Medulla oblongata (tissue), 1 donor: ENCODE data around the gene MPV17L2.
A peak's percentile ranks its signal among the peaks of the same experiment; 100 is the strongest.

ENCODE experiments used
- DNase-seq: peaks from one replicate; pipeline ENCODE4 v3.0.0-alpha.2; 2015; ENCODE audit errors: extremely low spot score

MPV17L2 gene

GRCh38 chr19:18160971-18161635 is 31.9 kb upstream of the MPV17L2 start:
- peak; percentile 73 for DNase-seq

DNA sequence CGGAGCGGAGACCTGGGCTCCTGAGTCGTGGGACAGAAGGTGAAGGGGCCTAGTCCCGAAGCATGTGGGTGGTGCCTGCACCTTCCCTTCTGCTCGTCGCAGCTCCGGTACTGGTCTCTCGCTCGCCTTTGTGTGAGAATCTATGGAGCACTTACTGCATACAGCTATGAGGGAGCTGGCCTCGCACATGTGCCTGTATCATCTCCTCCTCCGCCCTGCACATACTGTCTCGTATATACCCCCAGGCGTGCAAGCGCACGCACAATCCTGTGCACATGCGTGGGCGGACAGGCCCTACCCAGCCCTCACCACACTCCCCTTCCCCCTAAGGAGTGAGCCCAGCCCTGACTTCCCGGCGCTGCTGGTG is 31.4 kb upstream of the MPV17L2 start:
- DNase-seq = no peak

DNA sequence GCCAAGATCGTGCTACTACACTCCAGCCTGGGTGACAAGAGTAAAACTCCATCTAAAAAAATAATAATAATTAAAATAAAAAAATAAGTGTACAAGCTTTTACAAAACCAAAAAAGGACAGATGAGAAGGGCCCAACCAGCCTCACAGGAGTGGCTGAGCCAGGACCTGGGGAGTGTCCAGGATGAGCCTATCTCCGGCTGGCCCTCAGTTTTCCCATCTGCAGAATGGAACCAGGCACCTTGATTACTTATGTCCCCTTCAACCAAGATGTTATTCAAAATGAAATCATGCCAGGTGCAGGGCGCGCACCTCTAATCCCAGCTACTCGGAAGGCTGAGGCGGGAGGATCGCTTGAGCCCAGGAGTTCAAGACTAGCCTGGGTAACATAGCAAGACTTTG is 28.9 kb upstream of the MPV17L2 start:
- DNase-seq = no peak

DNA sequence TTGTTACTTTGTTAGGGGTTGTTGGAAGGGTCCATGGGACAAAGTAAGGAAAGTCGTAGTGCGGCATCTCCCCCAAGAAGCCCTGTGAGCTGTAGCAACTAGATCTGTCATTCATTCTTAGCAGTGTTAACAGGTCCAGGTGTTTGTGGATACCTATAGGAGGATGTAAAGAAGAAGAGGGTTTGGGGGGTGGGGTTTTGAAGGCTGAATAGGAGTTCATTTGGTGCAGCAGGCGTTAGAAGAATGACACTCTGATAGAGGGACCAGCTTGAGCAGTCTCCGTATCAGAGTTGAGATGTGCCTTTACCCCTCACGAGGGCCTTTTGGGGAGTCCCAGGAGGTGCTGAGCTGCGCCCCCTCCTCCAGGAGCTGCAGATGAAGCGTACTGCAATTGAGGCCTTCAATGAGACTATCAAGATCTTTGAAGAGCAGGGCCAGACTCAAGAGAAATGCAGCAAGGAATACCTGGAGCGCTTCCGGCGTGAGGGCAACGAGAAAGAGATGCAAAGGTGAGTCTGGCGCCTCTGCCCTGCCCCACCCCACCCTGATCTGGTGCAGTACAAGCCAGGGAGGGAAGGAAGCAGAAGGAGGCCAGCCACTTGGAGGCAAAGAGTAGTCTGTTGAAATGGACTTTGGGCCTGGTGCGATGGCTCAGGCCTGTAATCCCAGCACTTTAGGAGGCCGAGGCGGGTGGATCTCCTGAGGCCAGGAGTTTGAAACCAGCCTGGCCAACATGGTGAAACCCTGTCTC is 27.0 kb upstream of the MPV17L2 start:
- DNase-seq = no peak

DNA sequence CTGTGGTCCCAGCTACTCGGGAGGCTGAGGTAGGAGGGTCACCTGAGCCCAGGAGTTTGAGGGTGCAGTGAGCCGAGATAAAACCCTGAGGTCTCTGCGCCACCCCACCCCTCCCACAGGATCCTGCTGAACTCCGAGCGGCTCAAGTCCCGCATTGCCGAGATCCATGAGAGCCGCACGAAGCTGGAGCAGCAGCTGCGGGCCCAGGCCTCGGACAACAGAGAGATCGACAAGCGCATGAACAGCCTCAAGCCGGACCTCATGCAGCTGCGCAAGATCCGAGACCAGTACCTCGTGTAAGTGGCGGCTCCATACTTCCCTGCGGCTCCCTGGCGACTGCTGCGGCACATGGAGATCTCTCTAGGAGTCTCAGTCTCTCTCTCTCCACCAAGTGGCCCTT is 26.0 kb upstream of the MPV17L2 start:
- DNase-seq = no peak

GRCh38 chr19:18167975-18168645 is 24.9 kb upstream of the MPV17L2 start:
- DNase-seq = no peak

GRCh38 chr19:18168673-18169381 is 24.2 kb upstream of the MPV17L2 start:
- no peak for DNase-seq

- peak; percentile 74 for DNase-seq
Observed at GRCh38 chr19:18170714-18171255, 22.2 kb upstream of the MPV17L2 start.

- DNase-seq = no peak
Observed at GRCh38 chr19:18171605-18172327, 21.3 kb upstream of the MPV17L2 start.

GRCh38 chr19:18172331-18173053 is 20.5 kb upstream of the MPV17L2 start:
- no peak for DNase-seq

- DNase-seq = peak; percentile 67
Observed at GRCh38 chr19:18173054-18173571, 19.9 kb upstream of the MPV17L2 start.

DNA sequence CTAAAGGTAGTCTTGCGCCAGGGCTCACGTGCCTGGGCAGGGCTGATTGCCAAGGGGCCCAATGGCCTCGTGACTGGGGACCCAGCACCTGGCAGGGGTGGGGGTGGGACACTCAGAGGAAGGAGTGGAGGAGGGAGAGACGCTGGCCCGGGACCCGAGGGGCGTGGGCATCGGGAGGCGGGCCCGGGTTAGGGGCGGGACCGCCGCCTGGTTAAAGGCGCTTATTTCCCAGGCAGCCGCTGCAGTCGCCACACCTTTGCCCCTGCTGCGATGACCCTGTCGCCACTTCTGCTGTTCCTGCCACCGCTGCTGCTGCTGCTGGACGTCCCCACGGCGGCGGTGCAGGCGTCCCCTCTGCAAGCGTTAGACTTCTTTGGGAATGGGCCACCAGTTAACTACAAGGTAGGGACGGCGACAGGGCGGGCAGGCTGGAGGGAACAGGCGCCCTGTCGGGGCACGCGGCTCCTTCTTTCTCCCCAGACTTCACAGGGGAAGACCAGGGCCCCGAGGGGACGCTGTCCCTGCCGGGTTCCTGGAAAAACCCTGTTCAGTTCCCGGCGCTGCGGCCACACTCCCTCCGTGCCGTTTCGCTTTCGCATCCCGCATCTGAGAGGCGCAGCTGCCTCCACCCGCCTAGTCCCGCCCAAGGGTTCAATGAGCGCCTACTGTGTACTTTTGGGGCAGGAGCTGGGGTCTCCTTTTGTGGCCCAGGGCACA is 19.3 kb upstream of the MPV17L2 start, which contains the start of gene IFI30:
Gene IFI30 (plus strand): TSS at position 242 of the 717 bp plus-strand sequence. CDS start 29 bp downstream, at position 271.
- DNase-seq = peak; percentile 74

- DNase-seq = no peak
Observed at GRCh38 chr19:18174983-18175382, 18.0 kb upstream of the MPV17L2 start.

- DNase-seq = no peak
Observed at GRCh38 chr19:18176367-18177310, 16.4 kb upstream of the MPV17L2 start.

GRCh38 chr19:18179957-18180356 is 13.1 kb upstream of the MPV17L2 start:
- DNase-seq = no peak

GRCh38 chr19:18183529-18183928 is 9.5 kb upstream of the MPV17L2 start:
- DNase-seq = no peak

- no peak for DNase-seq
Observed at GRCh38 chr19:18185538-18185937, 7.5 kb upstream of the MPV17L2 start.

DNA sequence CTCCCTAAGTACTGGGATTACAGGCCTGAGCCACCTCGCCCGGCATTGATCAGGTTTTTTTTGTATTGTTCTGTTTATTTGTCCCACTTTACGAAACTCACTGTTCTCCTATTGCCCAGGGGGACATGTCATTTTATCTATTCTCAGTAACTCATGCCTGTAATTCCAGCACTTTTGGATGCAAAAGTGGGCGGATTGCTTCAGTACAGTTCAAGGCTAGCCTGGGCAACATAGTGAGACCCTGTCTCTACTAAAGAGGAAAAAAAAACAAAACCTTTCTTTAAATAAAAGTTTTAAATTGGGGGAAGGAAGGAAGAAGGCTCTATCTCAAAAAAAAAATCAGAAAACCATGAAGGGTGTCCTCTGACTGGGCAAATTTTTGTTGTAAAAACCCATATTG is 2.7 kb upstream of the MPV17L2 start:
- no peak for DNase-seq
